ENCODE results near the gene CALCB.

DNA sequence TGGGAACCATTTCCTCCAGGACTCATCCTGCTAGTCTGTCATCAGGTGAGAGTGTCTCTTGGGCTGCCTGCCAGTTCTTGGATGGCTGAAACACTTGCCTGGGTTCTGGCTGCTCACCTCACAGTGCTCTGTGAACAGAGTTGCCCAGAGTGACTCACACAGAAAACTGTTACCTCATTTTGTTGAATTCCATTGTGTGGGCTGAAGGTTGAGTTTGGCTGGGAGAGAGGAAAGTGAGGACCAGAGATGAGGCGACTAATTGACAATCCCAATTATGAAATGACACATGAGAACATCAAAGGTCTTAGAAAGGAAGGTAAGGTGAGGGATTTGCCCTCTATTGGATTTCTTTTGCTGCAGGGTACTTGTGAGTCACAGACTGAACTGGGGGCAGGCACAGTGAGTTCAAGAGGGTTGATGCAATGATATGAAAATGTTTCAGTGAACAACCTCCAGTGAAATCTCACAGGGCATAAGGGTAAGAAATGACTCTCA, 20.2 kb upstream of the CALCB start:
- TF ChIP-seq EZH2 (IDR thresholded peaks at IDR 0.05; ENCODE audit: borderline replicate concordance, insufficient read depth, low read length, poor library complexity, severe bottlenecking) = no peak
- TF ChIP-seq, protein P1, sequence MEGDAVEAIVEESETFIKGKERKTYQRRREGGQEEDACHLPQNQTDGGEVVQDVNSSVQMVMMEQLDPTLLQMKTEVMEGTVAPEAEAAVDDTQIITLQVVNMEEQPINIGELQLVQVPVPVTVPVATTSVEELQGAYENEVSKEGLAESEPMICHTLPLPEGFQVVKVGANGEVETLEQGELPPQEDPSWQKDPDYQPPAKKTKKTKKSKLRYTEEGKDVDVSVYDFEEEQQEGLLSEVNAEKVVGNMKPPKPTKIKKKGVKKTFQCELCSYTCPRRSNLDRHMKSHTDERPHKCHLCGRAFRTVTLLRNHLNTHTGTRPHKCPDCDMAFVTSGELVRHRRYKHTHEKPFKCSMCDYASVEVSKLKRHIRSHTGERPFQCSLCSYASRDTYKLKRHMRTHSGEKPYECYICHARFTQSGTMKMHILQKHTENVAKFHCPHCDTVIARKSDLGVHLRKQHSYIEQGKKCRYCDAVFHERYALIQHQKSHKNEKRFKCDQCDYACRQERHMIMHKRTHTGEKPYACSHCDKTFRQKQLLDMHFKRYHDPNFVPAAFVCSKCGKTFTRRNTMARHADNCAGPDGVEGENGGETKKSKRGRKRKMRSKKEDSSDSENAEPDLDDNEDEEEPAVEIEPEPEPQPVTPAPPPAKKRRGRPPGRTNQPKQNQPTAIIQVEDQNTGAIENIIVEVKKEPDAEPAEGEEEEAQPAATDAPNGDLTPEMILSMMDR (IDR thresholded peaks at IDR 0.05; ENCODE audit: poor library complexity, severe bottlenecking) = no peak

Data from neural cell (in vitro differentiated cells).